ENCODE results near the gene ATP11A.

The ATP11A gene

DNA sequence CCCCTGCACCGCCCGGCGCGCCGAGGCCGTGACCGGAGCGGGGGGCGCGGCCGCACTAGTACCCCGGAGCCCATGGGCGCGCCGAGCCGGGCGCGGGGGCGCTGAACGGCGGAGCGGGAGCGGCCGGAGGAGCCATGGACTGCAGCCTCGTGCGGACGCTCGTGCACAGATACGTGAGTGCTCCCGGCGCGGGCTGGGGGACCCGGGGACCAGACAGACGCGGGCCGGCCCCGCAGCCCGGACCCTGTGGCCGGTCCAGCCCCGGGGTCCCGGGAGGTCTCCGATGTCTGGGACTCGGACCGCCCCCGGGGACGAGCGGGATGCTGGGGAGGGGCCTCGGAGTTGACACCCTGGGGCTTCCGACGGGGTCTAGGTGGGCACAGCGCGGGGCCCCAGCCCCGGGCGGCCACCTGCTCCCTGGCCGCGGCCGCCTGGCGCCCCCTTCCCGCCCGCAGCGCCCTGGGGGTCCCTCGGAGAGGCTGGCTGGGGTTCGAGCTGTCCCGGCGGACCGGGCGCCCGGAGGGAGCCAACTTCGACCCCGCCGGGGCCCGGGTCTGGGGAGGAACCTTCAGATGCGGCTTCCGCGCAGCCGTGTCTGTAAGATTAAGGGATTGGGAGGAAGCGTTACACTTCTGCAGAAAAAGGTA, 568 bp downstream of the ATP11A start:
- Histone ChIP-seq H2BK120ac (ENCODE audit: low read depth, low read length) (peak overlapping the region; percentile 8), H3K56ac (ENCODE audit: low read length) (peak overlapping the region; percentile 89), H3K18ac (ENCODE audit: low read length) (peak overlapping the region; percentile 86), H2AK5ac (ENCODE audit: low read length) (no peak overlapping the region), H3K23ac (ENCODE audit: low read length) (no peak overlapping the region), H3K9ac (ENCODE audit: low read length) (peak overlapping the region; percentile 81), H3K4me3 (ENCODE audit: low read length) (peak overlapping the region; percentile 68), H3K4ac (ENCODE audit: low read depth, low read length) (peak overlapping the region; percentile 38), H3K27me3 (ENCODE audit: insufficient read depth, low read length, poor library complexity) (no peaks in the 10 kb centered on the region), H3K79me1 (ENCODE audit: low read length) (peaks cover 16% of the 10 kb centered on the region), H3K36me3 (ENCODE audit: control insufficient read depth, insufficient read depth, low read length) (no peaks in the 10 kb centered on the region), H3K4me2 (ENCODE audit: low read length) (peak overlapping the region; percentile 61), H2BK5ac (ENCODE audit: low read length) (no peak overlapping the region), H4K5ac (ENCODE audit: low read length) (no peak overlapping the region), H3K79me2 (ENCODE audit: control insufficient read depth, insufficient read depth, low read length) (peaks cover 21% of the 10 kb centered on the region), H3K4me1 (ENCODE audit: control insufficient read depth, low read depth, low read length) (peaks cover 24% of the 10 kb centered on the region), H2BK15ac (replicated peaks; ENCODE audit: low read depth) (no peak overlapping the region), H4K8ac (ENCODE audit: low read depth, low read length) (no peak overlapping the region), H3K27ac (ENCODE audit: low read depth, low read length) (peak overlapping the region; percentile 88)
- WGBS (ENCODE audit: extremely low coverage, insufficient coverage, low lambda C conversion rate) = no CpG with 5 or more reads among the region's 77 CpGs
- DNase-seq = no peak

DNA sequence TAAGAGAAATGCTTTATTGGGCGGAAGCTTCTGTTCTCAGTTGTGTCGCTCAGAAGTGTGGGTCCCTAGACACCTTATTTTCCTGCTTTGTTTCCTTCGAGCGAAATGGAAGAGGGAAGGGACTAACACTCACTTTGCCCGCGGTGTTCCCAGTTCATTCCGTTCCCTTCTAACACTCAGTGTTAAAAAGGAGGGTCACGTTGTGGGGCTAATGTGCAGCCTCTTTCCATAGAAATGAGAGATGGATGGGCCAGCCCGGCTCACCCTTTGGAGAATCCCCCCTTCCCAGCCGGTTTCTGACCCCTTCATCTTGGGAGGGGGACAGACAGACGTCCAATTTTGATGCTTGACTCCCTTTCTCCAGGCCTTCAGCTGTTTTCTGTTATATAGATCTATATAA, 2.3 kb downstream of the ATP11A start:
- Histone ChIP-seq H3K79me1 (ENCODE audit: low read length) (peaks cover 24% of the 10 kb centered on the region), H3K79me2 (ENCODE audit: control insufficient read depth, insufficient read depth, low read length) (peaks cover 27% of the 10 kb centered on the region), H3K4ac (ENCODE audit: low read depth, low read length) (no peak overlapping the region), H3K23ac (ENCODE audit: low read length) (no peak overlapping the region), H2BK15ac (replicated peaks; ENCODE audit: low read depth) (no peak overlapping the region), H3K9ac (ENCODE audit: low read length) (peak overlapping the region; percentile 81), H2BK120ac (ENCODE audit: low read depth, low read length) (no peak overlapping the region), H3K4me3 (ENCODE audit: low read length) (no peak overlapping the region), H2BK5ac (ENCODE audit: low read length) (no peak overlapping the region), H2AK5ac (ENCODE audit: low read length) (no peak overlapping the region), H3K36me3 (ENCODE audit: control insufficient read depth, insufficient read depth, low read length) (no peaks in the 10 kb centered on the region), H3K56ac (ENCODE audit: low read length) (peak overlapping the region; percentile 30), H3K4me2 (ENCODE audit: low read length) (peak overlapping the region; percentile 43), H4K8ac (ENCODE audit: low read depth, low read length) (no peak overlapping the region), H4K5ac (ENCODE audit: low read length) (no peak overlapping the region), H3K18ac (ENCODE audit: low read length) (no peak overlapping the region), H3K4me1 (ENCODE audit: control insufficient read depth, low read depth, low read length) (peaks cover 24% of the 10 kb centered on the region), H3K27me3 (ENCODE audit: insufficient read depth, low read length, poor library complexity) (no peaks in the 10 kb centered on the region), H3K27ac (ENCODE audit: low read depth, low read length) (no peak overlapping the region)
- DNase-seq = no peak
- WGBS (ENCODE audit: extremely low coverage, insufficient coverage, low lambda C conversion rate) = no CpG with 5 or more reads among the region's 11 CpGs

DNA sequence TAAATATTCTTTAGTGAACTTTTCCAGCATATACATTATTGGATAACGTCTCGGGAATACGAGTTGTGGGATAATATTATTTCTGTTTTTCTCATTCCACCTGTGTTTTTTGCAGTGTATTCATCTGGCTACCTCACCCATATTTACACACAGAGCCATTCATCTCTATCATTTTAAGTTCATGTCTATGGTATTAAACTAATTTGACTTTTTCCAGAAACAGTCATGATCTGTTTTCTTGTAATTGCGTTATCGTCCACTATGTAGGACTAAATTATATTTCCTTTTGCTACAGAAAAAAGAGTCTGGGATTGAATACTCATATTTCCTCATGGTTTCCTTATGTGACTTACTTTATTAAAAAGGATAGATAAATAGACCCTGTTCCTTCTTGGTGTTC, 2.7 kb downstream of the ATP11A start:
- Histone ChIP-seq H3K79me2 (ENCODE audit: control insufficient read depth, insufficient read depth, low read length) (peaks cover 27% of the 10 kb centered on the region), H3K23ac (ENCODE audit: low read length) (no peak overlapping the region), H3K9ac (ENCODE audit: low read length) (no peak overlapping the region), H3K36me3 (ENCODE audit: control insufficient read depth, insufficient read depth, low read length) (no peaks in the 10 kb centered on the region), H3K27ac (ENCODE audit: low read depth, low read length) (no peak overlapping the region), H2BK15ac (replicated peaks; ENCODE audit: low read depth) (no peak overlapping the region), H3K56ac (ENCODE audit: low read length) (no peak overlapping the region), H3K4me1 (ENCODE audit: control insufficient read depth, low read depth, low read length) (peaks cover 24% of the 10 kb centered on the region), H3K4me2 (ENCODE audit: low read length) (no peak overlapping the region), H3K27me3 (ENCODE audit: insufficient read depth, low read length, poor library complexity) (no peaks in the 10 kb centered on the region), H3K4ac (ENCODE audit: low read depth, low read length) (no peak overlapping the region), H3K18ac (ENCODE audit: low read length) (no peak overlapping the region), H3K4me3 (ENCODE audit: low read length) (no peak overlapping the region), H4K8ac (ENCODE audit: low read depth, low read length) (no peak overlapping the region), H2BK5ac (ENCODE audit: low read length) (no peak overlapping the region), H2AK5ac (ENCODE audit: low read length) (no peak overlapping the region), H2BK120ac (ENCODE audit: low read depth, low read length) (no peak overlapping the region), H3K79me1 (ENCODE audit: low read length) (peaks cover 24% of the 10 kb centered on the region), H4K5ac (ENCODE audit: low read length) (no peak overlapping the region)
- no CpG with 5 or more reads among the region's 5 CpGs for WGBS (ENCODE audit: extremely low coverage, insufficient coverage, low lambda C conversion rate)
- no peak for DNase-seq

DNA sequence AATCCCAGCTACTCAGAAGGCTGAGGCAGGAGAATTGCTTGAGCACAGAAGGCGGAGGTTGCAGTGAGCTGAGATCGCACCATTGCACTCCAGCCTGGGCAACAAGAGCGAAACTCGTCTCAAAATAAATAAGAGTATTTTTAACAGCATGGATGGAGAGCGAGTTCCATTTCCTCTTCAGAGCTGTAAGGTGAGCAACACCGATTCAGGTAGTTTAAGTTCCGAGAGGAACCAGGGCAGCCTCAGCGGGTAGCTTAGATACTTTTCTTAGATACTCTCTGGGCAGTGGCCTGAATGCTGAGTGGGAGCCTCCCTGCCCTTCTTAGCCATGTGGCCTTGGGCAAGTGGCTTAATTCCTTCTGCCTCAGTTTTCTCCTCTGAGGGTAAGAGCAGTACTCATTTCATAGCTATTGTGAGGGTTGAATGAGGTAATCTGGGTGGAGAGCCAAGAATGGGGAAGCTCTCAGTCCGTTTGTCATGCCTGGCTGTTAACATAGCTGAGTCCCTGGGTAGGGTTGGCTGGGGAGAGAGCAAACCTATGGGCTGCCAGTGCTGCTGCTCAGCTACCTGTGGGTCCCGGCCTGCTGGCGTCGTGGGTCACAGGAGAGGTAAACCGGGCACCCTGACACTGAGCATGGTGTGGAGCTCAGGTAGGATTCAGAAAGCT, 4.1 kb downstream of the ATP11A start:
- Histone ChIP-seq H2BK15ac (replicated peaks; ENCODE audit: low read depth) (no peak overlapping the region), H4K8ac (ENCODE audit: low read depth, low read length) (no peak overlapping the region), H2BK5ac (ENCODE audit: low read length) (no peak overlapping the region), H3K4me2 (ENCODE audit: low read length) (no peak overlapping the region), H3K9ac (ENCODE audit: low read length) (peak overlapping the region; percentile 9), H3K4me1 (ENCODE audit: control insufficient read depth, low read depth, low read length) (peaks cover 14% of the 10 kb centered on the region), H3K27me3 (ENCODE audit: insufficient read depth, low read length, poor library complexity) (no peaks in the 10 kb centered on the region), H3K23ac (ENCODE audit: low read length) (no peak overlapping the region), H2AK5ac (ENCODE audit: low read length) (no peak overlapping the region), H3K18ac (ENCODE audit: low read length) (no peak overlapping the region), H3K79me1 (ENCODE audit: low read length) (peaks cover 28% of the 10 kb centered on the region), H3K4ac (ENCODE audit: low read depth, low read length) (no peak overlapping the region), H3K36me3 (ENCODE audit: control insufficient read depth, insufficient read depth, low read length) (no peaks in the 10 kb centered on the region), H4K5ac (ENCODE audit: low read length) (no peak overlapping the region), H3K27ac (ENCODE audit: low read depth, low read length) (no peak overlapping the region), H3K56ac (ENCODE audit: low read length) (peak overlapping the region; percentile 60), H3K79me2 (ENCODE audit: control insufficient read depth, insufficient read depth, low read length) (peaks cover 31% of the 10 kb centered on the region), H2BK120ac (ENCODE audit: low read depth, low read length) (no peak overlapping the region), H3K4me3 (ENCODE audit: low read length) (no peak overlapping the region)
- no CpG with 5 or more reads among the region's 13 CpGs for WGBS (ENCODE audit: extremely low coverage, insufficient coverage, low lambda C conversion rate)
- no peak for DNase-seq

DNA sequence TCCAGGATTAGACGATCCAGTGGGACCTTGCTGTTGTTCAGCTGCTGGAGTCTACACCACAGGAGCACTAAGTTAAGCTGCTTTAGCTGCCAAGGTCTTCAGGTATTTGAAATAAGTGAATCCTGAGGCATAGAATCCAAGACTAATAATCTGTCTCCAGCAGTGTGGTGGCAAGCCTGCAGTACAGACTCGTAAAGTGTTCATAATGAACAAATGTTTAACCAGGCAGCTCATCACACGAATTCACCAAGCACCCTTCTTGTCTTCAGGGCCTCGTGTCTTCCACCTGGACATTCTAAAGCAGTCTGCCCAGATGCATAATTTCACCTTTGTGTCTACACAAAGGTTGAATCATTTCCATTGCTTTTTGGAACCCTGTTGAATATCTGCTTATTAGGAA, 5.3 kb downstream of the ATP11A start:
- Histone ChIP-seq H3K23ac (ENCODE audit: low read length) (no peak overlapping the region), H3K27ac (ENCODE audit: low read depth, low read length) (no peak overlapping the region), H2BK120ac (ENCODE audit: low read depth, low read length) (no peak overlapping the region), H4K5ac (ENCODE audit: low read length) (no peak overlapping the region), H3K36me3 (ENCODE audit: control insufficient read depth, insufficient read depth, low read length) (no peaks in the 10 kb centered on the region), H3K4ac (ENCODE audit: low read depth, low read length) (no peak overlapping the region), H3K27me3 (ENCODE audit: insufficient read depth, low read length, poor library complexity) (no peaks in the 10 kb centered on the region), H2BK5ac (ENCODE audit: low read length) (no peak overlapping the region), H2AK5ac (ENCODE audit: low read length) (no peak overlapping the region), H3K79me1 (ENCODE audit: low read length) (peaks cover 35% of the 10 kb centered on the region), H3K9ac (ENCODE audit: low read length) (no peak overlapping the region), H3K4me2 (ENCODE audit: low read length) (no peak overlapping the region), H2BK15ac (replicated peaks; ENCODE audit: low read depth) (no peak overlapping the region), H3K4me1 (ENCODE audit: control insufficient read depth, low read depth, low read length) (peaks cover 12% of the 10 kb centered on the region), H4K8ac (ENCODE audit: low read depth, low read length) (no peak overlapping the region), H3K79me2 (ENCODE audit: control insufficient read depth, insufficient read depth, low read length) (peaks cover 37% of the 10 kb centered on the region), H3K4me3 (ENCODE audit: low read length) (no peak overlapping the region), H3K18ac (ENCODE audit: low read length) (no peak overlapping the region), H3K56ac (ENCODE audit: low read length) (no peak overlapping the region)
- no CpG with 5 or more reads among the region's 4 CpGs for WGBS (ENCODE audit: extremely low coverage, insufficient coverage, low lambda C conversion rate)
- no peak for DNase-seq
